Inflammatory macrophage treated with lipopolysaccharide for 1 hour (primary cell): ENCODE results near the gene ADI1.

ENCODE experiments used
- DNase-seq, 2 donors: peaks; one replicate each; pipeline ENCODE4 v3.0.0-alpha.2; 2020 to 2022

ADI1 gene

GRCh38 chr2:3519255-3520205, at the start of gene ADI1:
Gene ADI1, minus strand, starts transcription at chr2:3519531. Its CDS starts 44 bp downstream, at chr2:3519487.
- DNase-seq, result peak; percentile 83 to 88

- DNase-seq, result no peak
Observed at GRCh38 chr2:3566806-3567205, 47.5 kb upstream of the ADI1 start.

GRCh38 chr2:3565117-3565516, 45.8 kb upstream of the ADI1 start:
- DNase-seq, result no peak

- no peak for DNase-seq
Observed at GRCh38 chr2:3563521-3563976, 44.2 kb upstream of the ADI1 start.

DNA sequence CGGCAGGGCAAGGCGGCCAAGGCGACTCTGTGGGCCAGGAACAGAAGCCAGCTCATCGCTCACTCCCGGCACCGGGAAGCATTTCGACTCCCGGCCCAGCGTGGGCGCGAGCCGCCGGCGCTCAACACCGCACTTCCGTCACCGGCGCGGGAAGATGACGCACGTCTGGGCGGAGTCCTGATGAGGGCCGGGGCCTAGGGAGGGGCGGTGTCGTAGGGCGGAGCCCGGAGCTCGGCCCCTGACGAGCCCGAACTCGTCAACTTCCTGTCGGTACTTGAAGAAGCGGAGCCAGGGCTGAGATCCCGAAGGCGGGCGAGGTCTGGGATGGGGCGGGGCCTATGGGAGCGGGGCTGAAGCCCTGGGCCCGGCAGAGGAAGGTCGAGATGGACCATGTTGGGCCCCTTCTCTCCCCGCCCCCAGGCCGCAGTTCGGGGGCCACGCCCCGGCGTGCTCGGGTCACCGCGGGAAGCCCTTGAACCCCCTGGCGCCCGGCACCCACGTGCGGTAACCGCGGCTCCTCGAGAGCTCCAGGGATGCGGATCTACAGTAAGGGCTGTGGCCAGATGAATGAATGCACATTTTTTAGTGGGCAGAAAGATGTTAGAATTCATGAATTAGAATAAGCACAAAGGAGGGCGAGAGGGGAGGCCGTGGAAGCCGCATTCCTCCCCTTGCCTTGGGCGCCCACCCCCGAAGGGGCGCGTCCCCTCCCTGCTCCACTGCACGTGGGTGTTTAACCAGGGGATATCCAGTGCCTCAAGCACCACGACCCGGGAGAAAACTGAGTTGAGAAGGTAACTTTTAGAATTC, 39.1 kb upstream of the ADI1 start, which contains the start of gene RNASEH1:
Gene RNASEH1 (minus strand): TSS at position 129 of the 810 bp plus-strand sequence. CDS start 73 bp downstream, at position 56.
- peak; percentile 99 to 100 for DNase-seq

- DNase-seq, result peak in 1 of 2 donors; percentile 29
Observed at GRCh38 chr2:3557639-3558204, 38.4 kb upstream of the ADI1 start.

DNA sequence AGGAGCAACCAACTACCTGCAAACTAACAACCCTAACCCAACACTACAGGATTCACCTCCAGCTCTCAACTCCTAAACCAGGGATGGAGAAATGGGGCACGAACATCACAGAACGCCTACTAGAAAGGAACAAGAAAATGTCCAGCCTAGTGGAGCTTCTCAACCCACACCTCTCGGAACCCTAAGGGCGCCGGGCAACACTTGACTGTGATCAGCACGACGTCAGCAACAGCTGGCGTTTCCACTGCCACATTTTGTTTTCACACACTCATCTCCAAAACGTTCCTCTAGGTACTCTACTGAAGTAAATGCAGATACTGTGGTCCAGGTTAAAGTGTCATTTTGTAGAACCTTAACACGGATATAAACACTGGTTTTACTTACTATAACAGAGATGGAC, 34.6 kb upstream of the ADI1 start:
- no peak for DNase-seq

- no peak for DNase-seq
Observed at GRCh38 chr2:3547915-3548314, 28.6 kb upstream of the ADI1 start.

- no peak for DNase-seq
Observed at GRCh38 chr2:3545788-3546478, 26.6 kb upstream of the ADI1 start.

- DNase-seq, result no peak
Observed at GRCh38 chr2:3543023-3543683, 23.8 kb upstream of the ADI1 start.

DNA sequence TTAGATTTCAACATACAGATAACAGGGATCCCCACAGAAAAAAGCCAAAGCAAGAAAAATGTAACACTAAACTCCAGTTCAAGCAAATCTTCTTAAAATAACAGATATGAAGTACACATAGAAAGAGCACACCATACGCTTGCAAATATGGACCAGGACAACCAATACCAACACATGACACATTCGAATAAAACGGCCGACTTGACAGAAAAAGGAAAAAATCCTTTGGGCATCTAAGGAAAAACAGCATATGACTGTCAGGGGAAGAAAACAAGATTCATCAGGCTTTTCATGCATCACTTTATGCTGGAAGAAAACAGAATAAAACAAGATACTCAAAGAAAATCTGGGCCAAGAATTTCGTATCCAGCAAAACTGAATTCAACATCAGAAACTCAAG, 22.8 kb upstream of the ADI1 start:
- DNase-seq, result no peak

DNA sequence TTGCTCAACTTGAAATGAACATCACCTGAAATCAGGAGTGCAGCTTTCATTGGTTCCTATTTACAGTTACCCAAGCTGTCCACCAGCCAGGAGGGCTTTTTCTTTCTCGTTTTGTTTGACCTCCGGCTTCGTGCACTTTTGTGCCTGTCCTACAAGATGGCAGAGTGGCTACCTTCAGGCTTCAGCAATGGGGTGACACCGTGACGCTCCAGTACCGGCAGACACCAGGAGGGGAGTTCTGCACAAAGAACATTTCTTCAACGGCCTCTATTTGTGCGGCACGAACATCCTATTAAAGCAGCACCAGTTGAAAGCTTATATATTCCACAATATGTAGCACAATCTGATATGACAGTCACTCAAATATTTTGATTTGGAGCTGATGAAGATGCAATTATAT, 20.5 kb upstream of the ADI1 start:
- no peak for DNase-seq

DNA sequence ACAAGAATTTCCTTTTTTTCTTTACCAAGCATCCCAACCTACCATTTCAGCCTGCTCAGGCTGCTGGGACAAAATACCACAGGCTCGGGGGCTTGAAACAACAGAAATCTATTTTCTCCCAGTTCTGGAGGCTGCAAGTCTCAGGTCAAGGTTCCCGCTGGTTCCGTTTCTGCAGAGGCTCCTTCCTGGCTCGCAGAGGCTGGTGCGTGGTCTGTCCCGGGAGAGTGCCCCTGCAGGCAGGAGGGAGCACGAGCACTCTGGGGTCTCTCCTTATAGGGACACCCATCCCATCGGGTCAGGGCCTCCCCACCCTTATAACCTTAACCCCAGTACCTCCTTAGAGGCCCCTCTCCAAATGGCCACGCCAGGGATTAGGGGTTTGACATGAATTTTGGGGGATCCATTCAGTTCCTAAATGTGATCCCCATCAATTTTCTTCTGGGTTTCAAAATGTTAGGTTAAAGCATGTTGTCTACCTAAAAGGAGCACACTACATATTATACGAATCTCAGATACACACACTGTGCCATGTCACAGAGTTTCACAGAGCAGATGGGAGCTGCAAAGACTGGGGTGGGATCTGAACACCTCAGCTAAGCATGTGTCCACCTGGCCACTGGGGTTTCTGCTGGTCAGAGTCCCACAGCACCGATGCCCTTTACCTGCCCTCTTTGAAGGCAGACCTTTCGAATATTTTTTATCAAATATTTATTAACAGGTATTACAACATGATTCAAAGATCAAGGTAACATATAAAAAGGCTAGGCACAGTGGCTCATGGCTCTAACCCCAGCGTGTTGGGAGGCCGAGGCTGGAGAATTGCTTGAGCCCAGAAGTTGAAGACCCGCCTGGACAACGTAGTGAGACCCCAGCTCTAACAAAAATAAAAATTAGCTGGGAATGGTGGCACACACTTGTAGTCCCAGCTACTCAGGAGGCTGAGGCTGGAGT, 17.6 kb upstream of the ADI1 start:
- DNase-seq, result peak in 1 of 2 donors; percentile 37

DNA sequence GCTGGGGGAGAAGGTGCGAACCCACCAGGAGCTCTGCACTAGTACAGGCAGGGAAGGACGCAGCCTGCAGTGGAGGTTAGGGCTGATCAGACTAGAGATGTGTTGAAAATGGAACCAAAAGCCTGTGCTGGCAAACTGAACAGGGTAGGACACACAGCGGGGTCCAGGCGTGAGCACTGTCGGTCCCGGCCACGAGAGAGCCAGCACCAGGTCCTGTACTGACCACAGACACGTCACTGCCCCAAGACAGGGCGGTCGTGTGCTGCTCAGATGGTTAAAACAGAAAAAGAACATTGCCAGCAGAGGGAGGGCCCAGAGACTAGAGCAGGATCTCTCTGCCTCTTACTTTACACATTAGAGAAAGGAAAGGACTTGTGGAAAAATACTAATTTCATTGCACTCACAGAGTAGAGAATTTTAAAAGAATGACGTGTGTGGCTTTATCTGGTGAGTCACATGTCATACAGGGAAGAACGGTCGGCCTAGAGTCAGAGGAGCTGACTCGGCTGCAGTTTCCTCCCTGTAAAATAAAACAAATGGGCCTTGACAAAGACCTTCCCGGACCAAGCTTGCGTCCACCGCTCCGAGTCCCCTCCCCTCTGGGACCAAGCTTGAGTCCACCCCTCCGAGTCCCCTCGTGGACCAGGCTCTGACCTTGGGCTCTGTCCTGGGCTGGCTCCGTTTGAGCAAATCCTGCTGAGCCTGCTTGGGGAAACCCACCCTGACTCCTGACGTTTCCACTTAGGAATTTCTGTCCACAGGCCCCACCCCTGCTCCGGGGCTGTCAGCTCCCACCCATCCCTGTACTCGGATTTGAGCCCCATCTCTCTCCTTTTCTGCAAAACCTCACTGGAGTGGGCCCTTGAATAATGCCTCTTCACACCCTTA, 16.7 kb upstream of the ADI1 start:
- DNase-seq, result peak in 1 of 2 donors; percentile 47

DNA sequence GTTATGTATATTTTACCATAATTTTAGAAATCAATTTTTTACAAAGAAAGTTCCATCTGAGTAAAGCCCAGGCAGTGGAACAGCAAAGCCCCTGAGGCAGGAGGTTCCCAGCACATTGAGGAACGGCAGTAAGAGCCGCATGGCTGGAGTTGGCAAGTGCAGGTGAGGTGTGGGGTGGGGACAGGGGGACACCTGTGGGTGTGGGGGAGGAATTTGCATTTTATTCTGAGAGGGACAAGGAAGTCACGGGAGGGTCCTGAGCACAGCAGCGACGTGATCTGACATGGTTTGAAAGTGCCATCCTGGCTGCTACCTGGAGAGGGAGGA, 16.1 kb upstream of the ADI1 start:
- DNase-seq, result no peak

GRCh38 chr2:3534251-3534814, 15.0 kb upstream of the ADI1 start:
- DNase-seq, result no peak

DNA sequence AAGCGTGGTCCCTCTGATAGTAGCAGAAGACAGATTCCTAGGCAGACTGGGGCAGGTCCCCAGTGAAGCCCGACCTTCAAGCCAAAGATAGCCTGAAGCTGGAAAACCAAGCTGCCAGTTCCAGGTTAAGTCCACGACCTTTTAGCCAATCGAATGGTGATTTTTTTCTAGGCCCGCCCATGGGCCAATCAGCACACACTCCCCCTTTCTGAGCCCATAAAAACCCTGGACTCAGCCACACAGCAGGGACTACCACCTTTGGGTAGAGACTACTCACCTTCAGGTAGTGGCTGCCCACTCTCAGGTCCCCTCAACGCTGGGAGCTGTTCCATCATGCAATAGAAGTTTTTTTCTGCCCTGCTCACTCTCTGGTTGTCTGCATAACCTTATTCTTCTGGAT, 14.5 kb upstream of the ADI1 start:
- no peak for DNase-seq

DNA sequence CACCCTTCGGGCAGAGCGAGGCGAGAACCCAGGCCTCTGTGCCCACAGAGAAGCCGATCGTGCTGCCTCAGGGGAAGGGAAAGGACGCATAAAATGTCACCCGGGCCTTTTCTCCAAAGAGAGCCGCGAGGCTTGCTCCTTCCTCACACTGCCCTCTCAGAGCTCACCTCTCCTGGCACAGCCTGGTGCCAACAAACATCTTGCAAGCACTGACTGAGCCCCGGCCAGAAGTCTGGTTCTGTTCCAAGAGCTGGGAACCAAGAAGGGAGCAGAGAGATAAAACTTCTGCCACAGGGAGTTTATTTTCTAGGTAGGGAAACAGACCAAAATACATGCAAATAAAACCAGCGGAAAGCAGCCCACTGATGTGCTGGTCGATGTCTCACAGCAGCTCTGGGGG, 13.6 kb upstream of the ADI1 start:
- DNase-seq, result no peak

DNA sequence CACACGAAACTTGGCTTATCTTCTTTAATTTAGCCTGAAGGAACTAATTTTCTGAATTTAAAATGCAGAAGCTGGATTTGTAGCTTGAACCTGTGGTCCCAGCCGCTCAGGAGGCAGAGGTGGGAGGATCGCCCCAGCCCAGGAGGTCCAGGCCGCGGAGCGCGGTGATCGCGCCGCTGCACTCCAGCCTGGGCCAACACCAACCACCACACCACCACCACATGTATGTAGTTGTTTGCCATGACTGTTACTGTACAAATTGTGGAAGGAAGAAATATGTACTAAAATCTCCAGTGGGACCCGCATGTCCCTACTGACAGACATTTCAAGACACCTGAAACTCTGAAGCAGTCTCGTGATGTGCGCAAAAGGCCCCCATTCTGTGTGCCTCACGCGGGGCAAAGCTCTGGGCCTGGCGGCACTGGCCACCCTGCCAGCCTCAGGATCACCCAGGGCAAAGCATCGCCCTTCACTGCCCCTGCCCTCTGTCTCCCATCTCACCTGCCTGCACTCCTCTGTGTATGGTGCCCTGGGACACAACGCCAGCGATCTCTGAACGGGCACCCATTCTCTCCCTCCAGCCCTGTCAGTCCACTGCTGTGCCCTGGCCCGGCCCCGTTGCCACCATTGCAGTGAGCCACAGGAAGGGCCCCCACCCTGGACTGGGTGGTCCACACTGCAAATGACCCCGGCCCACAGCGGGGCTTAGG, 10.1 kb upstream of the ADI1 start:
- no peak for DNase-seq
